Measurements from ENCODE around the gene KCTD16. TPM values are rescaled to one million over a fixed set of nuclear protein-coding genes. Genes with fewer than 3 reads are reported as not detected.

The KCTD16 gene
- total and polyA plus RNA-seq, 2 experiments from 2014 or later, result 0.02 to 0.76 TPM

GRCh38 chr5:144385597-144385996 lies 214.9 kb downstream of the KCTD16 start:
- peaks cover 12% of the 10 kb centered on the region; the same call in 2 of the 3 replicates for H3K4me1 Mint-ChIP-seq
- Histone ChIP-seq H3K79me2 (replicated peaks; ENCODE audit: insufficient read depth) (no peaks in the 10 kb centered on the region), H3K36me3 (ENCODE audit: insufficient read depth) (no peaks in the 10 kb centered on the region), H4K20me1 (replicated peaks; ENCODE audit: insufficient read depth) (no peaks in the 10 kb centered on the region), H3K4me3 (no peak overlapping the region), H3K4me1 (ENCODE audit: insufficient read depth) (peaks cover 13% of the 10 kb centered on the region), H3K27ac (ENCODE audit: low read depth) (no peak overlapping the region), H2AFZ (no peak overlapping the region), H3K9me2 (ENCODE audit: insufficient read depth) (no peaks in the 10 kb centered on the region), H3F3A (replicated peaks; ENCODE audit: low read depth) (no peaks in the 10 kb centered on the region), H3K4me2 (no peak overlapping the region), H3K27me3 (ENCODE audit: insufficient read depth) (no peaks in the 10 kb centered on the region)
- ATAC-seq (no peak), DNase-seq (ENCODE audit: low spot score) (no peak)
- H3K27ac Mint-ChIP-seq, result no peak overlapping the region
- no peak overlapping the region for H3K4me3 Mint-ChIP-seq
- no peaks in the 10 kb centered on the region for H3K36me3 Mint-ChIP-seq (ENCODE audit: low read depth)
- TF ChIP-seq ZNF331 (CRISPR knock-in tag; IDR thresholded peaks at IDR 0.05; ENCODE audit: low read depth) (no peak), ETS1 (IDR thresholded peaks at IDR 0.05) (no peak), CTCF (conservative IDR thresholded peaks at IDR 0.05; ENCODE audit: low read depth in 2 of 2) (no peak), EZH2 (IDR thresholded peaks at IDR 0.05; ENCODE audit: low read depth, unreplicated experiment) (no peak), CREB1 (CRISPR knock-in tag; IDR thresholded peaks at IDR 0.05; ENCODE audit: low read depth) (no peak), STAT1 (IDR thresholded peaks at IDR 0.05; ENCODE audit: unreplicated experiment) (no peak), REST (IDR thresholded peaks at IDR 0.05; ENCODE audit: unreplicated experiment) (no peak), ZNF462 (CRISPR knock-in tag; IDR thresholded peaks at IDR 0.05) (no peak), JUNB (IDR thresholded peaks at IDR 0.05; ENCODE audit: unreplicated experiment) (no peak), ZNF114 (CRISPR knock-in tag; IDR thresholded peaks at IDR 0.05) (no peak), EZH2phosphoT487 (IDR thresholded peaks at IDR 0.05; ENCODE audit: unreplicated experiment) (no peak), POLR2AphosphoS5 (IDR thresholded peaks at IDR 0.05; ENCODE audit: low read depth) (no peak), NANOG (IDR thresholded peaks at IDR 0.05; ENCODE audit: borderline replicate concordance) (no peak)
- H3K27me3 Mint-ChIP-seq (ENCODE audit: insufficient read depth, low read depth, poor library complexity), result no peaks in the 10 kb centered on the region
- H3K9me3 Mint-ChIP-seq, result peaks cover 9% of the 10 kb centered on the region; the same call in 2 of the 3 replicates
